Fibroblast of lung (primary cell): ENCODE data around the gene CRYGA.

Experiments used
- EZH2 ChIP-seq: IDR thresholded peaks from 2 replicates; pipeline ENCODE4 v1.5.1; 2012; ENCODE audit warnings: low read length, control low read depth, mild to moderate bottlenecking; ENCODE audit errors: missing control alignments
- TF ChIP-seq, protein P1 (sequence below), 2 donors: IDR thresholded peaks in 1 of 2; conservative IDR thresholded peaks in 1 of 2; 1 replicate in 1 of 2; 2 replicates in 1 of 2; pipeline ENCODE4 v1.5.1; 2011 to 2012; ENCODE audit warnings: low read length in 2 of 2, control low read depth in 1 of 2, inconsistent platforms in 1 of 2, low read depth in 1 of 2, mild to moderate bottlenecking in 1 of 2

DNA sequence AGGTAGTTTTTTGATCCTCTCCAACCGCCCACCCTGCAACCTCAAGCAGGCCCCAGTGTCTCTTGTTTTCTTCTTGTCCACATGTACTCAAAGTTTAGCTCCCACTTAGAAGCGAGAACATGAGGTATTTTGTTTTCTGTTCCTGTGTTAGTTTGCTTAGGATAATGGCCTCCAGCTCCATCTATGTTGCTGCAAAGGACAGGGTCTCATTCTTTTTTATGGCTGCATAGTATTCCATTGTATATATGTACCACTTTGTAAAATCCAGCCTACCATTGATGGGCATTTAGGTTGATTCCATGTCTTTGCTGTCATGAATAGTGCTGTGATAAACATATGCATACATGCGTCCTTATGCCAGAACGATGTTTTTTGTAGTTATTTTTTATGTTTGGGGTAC lies 36.3 kb downstream of the CRYGA start:
- TF ChIP-seq, protein P1, sequence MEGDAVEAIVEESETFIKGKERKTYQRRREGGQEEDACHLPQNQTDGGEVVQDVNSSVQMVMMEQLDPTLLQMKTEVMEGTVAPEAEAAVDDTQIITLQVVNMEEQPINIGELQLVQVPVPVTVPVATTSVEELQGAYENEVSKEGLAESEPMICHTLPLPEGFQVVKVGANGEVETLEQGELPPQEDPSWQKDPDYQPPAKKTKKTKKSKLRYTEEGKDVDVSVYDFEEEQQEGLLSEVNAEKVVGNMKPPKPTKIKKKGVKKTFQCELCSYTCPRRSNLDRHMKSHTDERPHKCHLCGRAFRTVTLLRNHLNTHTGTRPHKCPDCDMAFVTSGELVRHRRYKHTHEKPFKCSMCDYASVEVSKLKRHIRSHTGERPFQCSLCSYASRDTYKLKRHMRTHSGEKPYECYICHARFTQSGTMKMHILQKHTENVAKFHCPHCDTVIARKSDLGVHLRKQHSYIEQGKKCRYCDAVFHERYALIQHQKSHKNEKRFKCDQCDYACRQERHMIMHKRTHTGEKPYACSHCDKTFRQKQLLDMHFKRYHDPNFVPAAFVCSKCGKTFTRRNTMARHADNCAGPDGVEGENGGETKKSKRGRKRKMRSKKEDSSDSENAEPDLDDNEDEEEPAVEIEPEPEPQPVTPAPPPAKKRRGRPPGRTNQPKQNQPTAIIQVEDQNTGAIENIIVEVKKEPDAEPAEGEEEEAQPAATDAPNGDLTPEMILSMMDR (conservative IDR thresholded peaks at IDR 0.05 in 1 of 2, IDR thresholded peaks at IDR 0.05 in 1 of 2; ENCODE audit: low read depth in 1 of 2, low read length in 2 of 2): no peak
- no peak for TF ChIP-seq EZH2
